Endothelial cell of umbilical vein (primary cell): Measurements from ENCODE around the gene MAL.

Experiments
- CTCF ChIP-seq, 2 donors: IDR thresholded peaks; 1 replicate in 1 of 2; 2 replicates in 1 of 2; pipeline ENCODE4 v1.5.1; 2011; ENCODE audit warnings: low read length in 2 of 2, mild to moderate bottlenecking in 2 of 2, moderate library complexity in 2 of 2, control low read depth in 1 of 2, inconsistent platforms in 1 of 2, low read depth in 1 of 2; ENCODE audit not compliant: insufficient read depth in 1 of 2; ENCODE audit errors: extremely low read depth in 1 of 2
- FOS ChIP-seq: IDR thresholded peaks from 2 replicates; pipeline ENCODE4 v1.6.1; 2011; ENCODE audit warnings: mild to moderate bottlenecking, low read length, moderate library complexity, borderline replicate concordance; ENCODE audit not compliant: insufficient read depth
- POLR2A ChIP-seq: IDR thresholded peaks from 2 replicates; pipeline ENCODE4 v1.6.1; 2012; ENCODE audit warnings: low read depth, mild to moderate bottlenecking, control low read depth, low read length
- POLR2AphosphoS5 ChIP-seq: IDR thresholded peaks from 2 replicates; pipeline ENCODE4 v1.6.1; 2012; ENCODE audit warnings: low read depth, mild to moderate bottlenecking, control low read depth, low read length, moderate library complexity; ENCODE audit not compliant: insufficient read depth

GRCh38 chr2:95091885-95092555 lies 66.5 kb downstream of the MAL start:
- no peak for TF ChIP-seq CTCF (IDR thresholded peaks at IDR 0.05; ENCODE audit: extremely low read depth in 1 of 2, insufficient read depth in 1 of 2, low read depth in 1 of 2, low read length in 2 of 2)
- no peak for TF ChIP-seq POLR2AphosphoS5
- TF ChIP-seq POLR2A: no peak
- TF ChIP-seq FOS: no peak
